ENCODE results near the gene COL19A1. TPM values are rescaled to one million over a fixed set of nuclear protein-coding genes. Genes with fewer than 3 reads are reported as not detected.
"Not testable (repeated sequence)": the region's sequence is repeated elsewhere in the genome, so short reads cannot be mapped to it uniquely, and the experiment has no call there.

COL19A1 gene
- total RNA-seq, 1 donor from 2014 or later: 0.49 TPM

DNA sequence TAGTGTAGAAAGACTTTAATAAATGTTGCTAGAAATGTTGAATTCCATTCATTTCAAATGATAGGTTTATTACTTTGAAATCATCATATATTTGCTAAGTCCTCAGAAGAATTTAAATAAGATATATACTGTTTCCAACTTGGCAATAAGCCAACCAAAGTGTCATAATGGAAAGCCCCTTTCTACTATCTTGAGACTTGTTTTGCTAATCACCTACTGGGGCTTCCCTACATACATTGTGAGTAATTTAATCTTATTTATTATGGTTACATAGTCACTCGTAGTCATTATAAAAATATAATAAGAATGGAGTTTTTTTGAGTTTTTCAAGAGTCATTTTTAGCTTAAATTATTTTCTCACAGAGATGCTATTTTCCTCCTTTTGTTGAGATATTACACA is 20.7 kb downstream of the COL19A1 start:
- TF ChIP-seq POLR2AphosphoS5 (IDR thresholded peaks at IDR 0.05; ENCODE audit: insufficient read depth in 1 of 2, low read depth in 1 of 2): no peak
- TF ChIP-seq, protein P1, sequence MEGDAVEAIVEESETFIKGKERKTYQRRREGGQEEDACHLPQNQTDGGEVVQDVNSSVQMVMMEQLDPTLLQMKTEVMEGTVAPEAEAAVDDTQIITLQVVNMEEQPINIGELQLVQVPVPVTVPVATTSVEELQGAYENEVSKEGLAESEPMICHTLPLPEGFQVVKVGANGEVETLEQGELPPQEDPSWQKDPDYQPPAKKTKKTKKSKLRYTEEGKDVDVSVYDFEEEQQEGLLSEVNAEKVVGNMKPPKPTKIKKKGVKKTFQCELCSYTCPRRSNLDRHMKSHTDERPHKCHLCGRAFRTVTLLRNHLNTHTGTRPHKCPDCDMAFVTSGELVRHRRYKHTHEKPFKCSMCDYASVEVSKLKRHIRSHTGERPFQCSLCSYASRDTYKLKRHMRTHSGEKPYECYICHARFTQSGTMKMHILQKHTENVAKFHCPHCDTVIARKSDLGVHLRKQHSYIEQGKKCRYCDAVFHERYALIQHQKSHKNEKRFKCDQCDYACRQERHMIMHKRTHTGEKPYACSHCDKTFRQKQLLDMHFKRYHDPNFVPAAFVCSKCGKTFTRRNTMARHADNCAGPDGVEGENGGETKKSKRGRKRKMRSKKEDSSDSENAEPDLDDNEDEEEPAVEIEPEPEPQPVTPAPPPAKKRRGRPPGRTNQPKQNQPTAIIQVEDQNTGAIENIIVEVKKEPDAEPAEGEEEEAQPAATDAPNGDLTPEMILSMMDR (IDR thresholded peaks at IDR 0.05): no peak
- Histone ChIP-seq H3K9me3 (no peaks in the 10 kb centered on the region), H3K27me3 (no peaks in the 10 kb centered on the region), H3K4me3 (no peak overlapping the region), H3K27ac (no peak overlapping the region), H3K36me3 (no peaks in the 10 kb centered on the region), H3K4me1 (no peaks in the 10 kb centered on the region)
- no peak for DNase-seq (ENCODE audit: extremely low spot score in 2 of 2)
- intact Hi-C loops (cut with DNase I): no loop called here

DNA sequence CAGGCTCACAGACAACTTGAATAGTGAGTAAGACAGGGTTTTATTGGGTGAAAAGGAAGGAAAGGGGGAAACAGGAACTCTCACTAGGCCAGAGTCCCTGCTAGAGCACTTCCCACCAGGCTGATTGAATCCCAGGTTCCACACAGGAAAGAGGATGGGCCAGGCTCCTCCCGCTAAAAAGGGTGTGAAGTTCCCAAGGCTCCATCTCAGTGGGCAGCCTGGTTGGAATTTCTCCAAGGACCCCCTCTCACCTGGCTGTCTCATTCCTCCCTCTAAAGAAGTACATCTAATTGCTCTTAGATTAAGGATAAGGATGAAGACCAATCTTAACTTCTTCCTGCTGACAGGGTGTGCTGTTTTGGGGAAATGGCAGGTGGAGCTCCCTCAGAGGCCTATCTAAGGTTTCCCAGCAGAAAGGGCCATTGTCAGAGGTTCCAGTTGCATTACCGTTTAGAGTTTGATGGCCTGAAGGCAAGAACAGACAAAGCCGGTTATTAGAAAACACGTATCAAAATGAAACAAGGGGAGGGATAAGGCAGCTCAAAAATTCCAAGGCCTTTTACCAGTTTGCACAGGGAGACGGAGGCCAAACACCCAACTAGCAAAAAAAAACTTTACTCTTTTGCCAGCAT is 21.5 kb downstream of the COL19A1 start:
- H3K27me3 ChIP-seq: no peaks in the 10 kb centered on the region
- no peaks in the 10 kb centered on the region for H3K9me3 ChIP-seq
- no peak for DNase-seq (ENCODE audit: extremely low spot score in 2 of 2)
- no peak overlapping the region for H3K27ac ChIP-seq
- no peak for TF ChIP-seq POLR2AphosphoS5 (IDR thresholded peaks at IDR 0.05; ENCODE audit: insufficient read depth in 1 of 2, low read depth in 1 of 2)
- TF ChIP-seq, protein P1 (IDR thresholded peaks at IDR 0.05): no peak
- no peak for TF ChIP-seq POLR2A (IDR thresholded peaks at IDR 0.05)
- H3K4me1 ChIP-seq: no peaks in the 10 kb centered on the region
- H3K36me3 ChIP-seq: no peaks in the 10 kb centered on the region
- H3K4me3 ChIP-seq: no peak overlapping the region
- intact Hi-C loops (cut with DNase I): no loop called here

DNA sequence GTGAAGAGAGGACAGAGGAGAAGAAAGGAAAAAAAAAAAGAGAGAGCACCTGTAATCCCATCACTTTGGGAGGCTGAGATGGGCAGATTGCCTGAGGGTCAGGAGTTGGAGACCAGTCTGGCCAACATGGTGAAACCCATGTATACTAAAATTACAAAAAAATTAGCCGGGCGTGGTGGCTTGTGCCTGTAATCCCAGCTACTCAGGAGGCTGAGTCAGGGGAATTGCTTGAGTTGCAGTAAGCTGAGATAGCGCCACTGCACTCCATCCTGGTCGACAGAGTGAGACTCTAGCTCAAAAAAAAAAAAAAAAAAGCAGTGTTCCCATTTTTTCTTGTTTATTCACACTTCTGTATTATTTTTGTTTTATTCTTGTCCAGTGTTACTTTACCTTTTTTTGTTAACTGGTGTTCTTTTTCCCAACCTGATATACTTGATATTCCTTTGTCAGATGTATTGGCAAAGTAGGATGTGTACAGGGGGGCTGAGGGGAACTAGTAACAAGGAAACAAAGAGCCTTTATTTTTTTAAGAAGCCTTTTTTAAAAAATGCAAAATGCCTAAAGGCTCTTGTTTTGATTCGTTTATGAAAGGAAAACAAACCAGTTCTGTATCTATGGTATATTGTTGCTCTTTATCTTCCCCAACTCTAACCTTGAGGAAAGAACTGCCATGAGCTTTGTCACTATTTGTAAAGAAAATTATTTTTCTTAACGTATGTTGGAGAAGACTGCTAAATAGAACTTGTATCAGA is 22.3 kb downstream of the COL19A1 start:
- Histone ChIP-seq H3K9me3 (no peaks in the 10 kb centered on the region), H3K36me3 (no peaks in the 10 kb centered on the region), H3K4me3 (no peak overlapping the region), H3K27me3 (no peaks in the 10 kb centered on the region), H3K27ac (no peak overlapping the region), H3K4me1 (no peaks in the 10 kb centered on the region)
- DNase-seq (ENCODE audit: extremely low spot score in 2 of 2): no peak
- TF ChIP-seq, protein P1 (IDR thresholded peaks at IDR 0.05): no peak
- TF ChIP-seq POLR2AphosphoS5 (IDR thresholded peaks at IDR 0.05; ENCODE audit: insufficient read depth in 1 of 2, low read depth in 1 of 2) (no peak), POLR2A (IDR thresholded peaks at IDR 0.05) (no peak)
- intact Hi-C loops (cut with DNase I): no loop called here

DNA sequence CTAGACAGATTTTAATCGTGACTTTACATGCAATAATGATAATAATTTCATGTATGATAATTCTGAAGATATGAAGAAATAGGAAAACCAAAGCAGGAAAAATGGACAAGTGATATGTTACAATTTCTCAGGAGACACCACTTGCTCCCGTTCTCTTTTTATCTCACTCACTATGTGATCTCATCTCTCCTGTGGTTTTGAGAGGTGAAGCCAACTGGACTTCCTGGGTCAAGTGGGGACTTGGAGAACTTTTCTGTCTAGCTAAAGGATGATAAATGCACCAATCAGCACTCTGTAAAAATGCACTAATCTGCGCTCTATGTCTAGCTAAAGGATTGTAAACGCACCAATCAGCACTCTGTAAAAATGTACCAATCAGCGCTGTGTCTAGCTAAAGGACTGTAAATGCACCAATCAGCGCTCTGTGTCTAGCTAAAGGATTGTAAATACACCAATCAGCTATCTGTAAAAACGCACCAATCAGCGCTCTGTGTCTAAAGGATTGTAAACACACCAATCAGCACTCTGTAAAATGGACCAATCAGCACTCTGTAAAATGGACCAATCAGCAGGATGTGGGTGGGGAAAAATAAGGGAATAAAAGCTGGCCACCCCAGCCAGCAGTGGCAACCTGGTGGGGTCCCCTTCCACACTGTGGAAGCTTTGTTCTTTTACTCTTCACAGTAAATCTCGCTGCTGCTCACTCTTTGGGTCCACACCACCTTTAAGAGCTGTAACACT is 23.0 kb downstream of the COL19A1 start:
- H3K27ac ChIP-seq; intact Hi-C loops (cut with DNase I); H3K36me3 ChIP-seq: not testable (repeated sequence)

DNA sequence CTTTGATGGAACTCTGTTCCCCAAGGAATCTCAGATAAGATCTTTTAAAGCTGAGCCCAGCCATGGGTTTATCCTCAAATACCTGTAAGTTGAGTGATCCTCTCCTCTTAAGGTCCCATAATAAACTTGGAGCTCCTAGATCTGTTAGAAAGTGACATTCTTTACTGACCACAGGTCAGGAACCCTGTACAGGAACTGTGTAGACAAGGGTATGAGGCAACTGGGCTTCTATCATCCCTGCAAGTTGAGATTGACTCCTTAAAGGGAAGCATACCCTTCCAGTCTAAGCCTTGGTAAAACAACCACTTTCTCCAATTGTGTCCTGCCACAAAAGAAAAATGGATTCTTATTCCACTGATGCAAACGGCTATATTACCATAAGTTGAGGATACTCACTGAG is 26.2 kb downstream of the COL19A1 start:
- DNase-seq (ENCODE audit: extremely low spot score in 2 of 2); intact Hi-C loops (cut with DNase I); H3K27me3 ChIP-seq; H3K4me1 ChIP-seq; H3K9me3 ChIP-seq; H3K36me3 ChIP-seq; H3K4me3 ChIP-seq; H3K27ac ChIP-seq: not testable (repeated sequence)

More for the DNA sequence above, 23.0 kb downstream of the COL19A1 start:
- not testable (repeated sequence) for H3K4me3 ChIP-seq; H3K9me3 ChIP-seq; DNase-seq (ENCODE audit: extremely low spot score in 2 of 2); H3K27me3 ChIP-seq; H3K4me1 ChIP-seq

DNA sequence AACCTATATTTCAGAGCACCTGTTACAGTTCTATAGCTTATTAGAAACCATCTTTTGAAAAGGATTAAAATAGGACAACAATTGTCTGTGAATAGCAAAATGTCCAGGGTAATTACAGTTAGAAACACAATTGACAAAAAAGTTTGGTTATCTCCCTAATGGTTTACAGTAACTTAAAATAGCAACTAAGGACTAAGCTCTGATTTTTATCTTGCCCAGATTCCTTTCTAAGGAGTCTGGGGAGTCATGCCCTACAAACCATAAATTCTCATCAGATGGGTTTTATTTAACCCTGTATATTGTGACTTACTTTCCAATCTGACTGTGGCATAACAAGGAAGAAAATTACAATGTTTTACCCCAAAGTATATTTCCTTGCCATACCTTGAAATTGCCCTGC is 26.9 kb downstream of the COL19A1 start:
- H3K27ac ChIP-seq; H3K27me3 ChIP-seq; DNase-seq (ENCODE audit: extremely low spot score in 2 of 2); intact Hi-C loops (cut with DNase I); H3K4me1 ChIP-seq; H3K36me3 ChIP-seq; H3K4me3 ChIP-seq; H3K9me3 ChIP-seq: not testable (repeated sequence)

All from vagina (tissue), 2 donors.